Suprapubic skin (tissue), 4 donors: ENCODE data around the gene KLHL29.

Experiments
- POLR2A ChIP-seq, 2 donors: fragments of 450-650 bp; IDR thresholded peaks; one replicate each; pipeline ENCODE4 v1.6.1; 2017; ENCODE audit warnings: antibody characterized with exemption in 2 of 2, mild to moderate bottlenecking in 2 of 2, moderate library complexity in 2 of 2
- POLR2AphosphoS5 ChIP-seq, 3 donors: sonication (generic); formaldehyde crosslinking; IDR thresholded peaks; one replicate each; pipeline ENCODE4 v1.6.1; 2017; ENCODE audit warnings: antibody characterized with exemption in 3 of 3
- TF ChIP-seq, protein P1 (sequence below), 2 donors: fragments of 200-600 bp in 1 of 2; fragments of 450-650 bp in 1 of 2; sonication (generic) in 1 of 2; IDR thresholded peaks; one replicate each; pipeline ENCODE4 v1.5.1; 2016 to 2019; ENCODE audit warnings: antibody characterized with exemption in 2 of 2, mild to moderate bottlenecking in 1 of 2, moderate library complexity in 1 of 2

DNA sequence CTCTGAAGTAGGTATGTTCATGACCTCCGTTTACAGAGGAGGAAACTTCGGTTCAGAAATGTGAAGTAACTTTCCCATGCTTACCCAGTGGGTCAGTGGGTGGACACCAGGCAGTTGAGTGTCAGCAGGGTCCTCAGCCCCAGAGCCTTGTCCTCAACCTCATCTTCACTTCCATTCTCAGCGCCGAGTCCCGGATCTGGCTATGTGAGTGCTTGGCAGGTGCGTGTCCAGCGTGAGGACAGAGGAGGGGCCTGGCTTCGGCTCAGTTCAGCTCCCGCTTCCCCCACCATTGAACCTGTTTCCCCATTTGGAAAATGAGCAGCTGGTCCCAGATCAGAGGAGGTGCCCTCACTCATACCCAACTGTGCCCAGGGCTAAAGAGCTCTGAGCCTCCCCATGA, 274.3 kb downstream of the KLHL29 start:
- TF ChIP-seq, protein P1, sequence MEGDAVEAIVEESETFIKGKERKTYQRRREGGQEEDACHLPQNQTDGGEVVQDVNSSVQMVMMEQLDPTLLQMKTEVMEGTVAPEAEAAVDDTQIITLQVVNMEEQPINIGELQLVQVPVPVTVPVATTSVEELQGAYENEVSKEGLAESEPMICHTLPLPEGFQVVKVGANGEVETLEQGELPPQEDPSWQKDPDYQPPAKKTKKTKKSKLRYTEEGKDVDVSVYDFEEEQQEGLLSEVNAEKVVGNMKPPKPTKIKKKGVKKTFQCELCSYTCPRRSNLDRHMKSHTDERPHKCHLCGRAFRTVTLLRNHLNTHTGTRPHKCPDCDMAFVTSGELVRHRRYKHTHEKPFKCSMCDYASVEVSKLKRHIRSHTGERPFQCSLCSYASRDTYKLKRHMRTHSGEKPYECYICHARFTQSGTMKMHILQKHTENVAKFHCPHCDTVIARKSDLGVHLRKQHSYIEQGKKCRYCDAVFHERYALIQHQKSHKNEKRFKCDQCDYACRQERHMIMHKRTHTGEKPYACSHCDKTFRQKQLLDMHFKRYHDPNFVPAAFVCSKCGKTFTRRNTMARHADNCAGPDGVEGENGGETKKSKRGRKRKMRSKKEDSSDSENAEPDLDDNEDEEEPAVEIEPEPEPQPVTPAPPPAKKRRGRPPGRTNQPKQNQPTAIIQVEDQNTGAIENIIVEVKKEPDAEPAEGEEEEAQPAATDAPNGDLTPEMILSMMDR (IDR thresholded peaks at IDR 0.05) = no peak
- TF ChIP-seq POLR2AphosphoS5 (IDR thresholded peaks at IDR 0.05) (no peak), POLR2A (IDR thresholded peaks at IDR 0.05) (no peak)
